GM12874 (cell line): ENCODE measurements around the gene PATJ.

Experiments used
- TF ChIP-seq, protein P1 (sequence below): IDR thresholded peaks from 2 replicates; pipeline ENCODE4 v1.5.1; 2011; ENCODE audit warnings: low read depth, mild to moderate bottlenecking, control low read depth, low read length, moderate library complexity; ENCODE audit not compliant: insufficient read depth

The PATJ gene

DNA sequence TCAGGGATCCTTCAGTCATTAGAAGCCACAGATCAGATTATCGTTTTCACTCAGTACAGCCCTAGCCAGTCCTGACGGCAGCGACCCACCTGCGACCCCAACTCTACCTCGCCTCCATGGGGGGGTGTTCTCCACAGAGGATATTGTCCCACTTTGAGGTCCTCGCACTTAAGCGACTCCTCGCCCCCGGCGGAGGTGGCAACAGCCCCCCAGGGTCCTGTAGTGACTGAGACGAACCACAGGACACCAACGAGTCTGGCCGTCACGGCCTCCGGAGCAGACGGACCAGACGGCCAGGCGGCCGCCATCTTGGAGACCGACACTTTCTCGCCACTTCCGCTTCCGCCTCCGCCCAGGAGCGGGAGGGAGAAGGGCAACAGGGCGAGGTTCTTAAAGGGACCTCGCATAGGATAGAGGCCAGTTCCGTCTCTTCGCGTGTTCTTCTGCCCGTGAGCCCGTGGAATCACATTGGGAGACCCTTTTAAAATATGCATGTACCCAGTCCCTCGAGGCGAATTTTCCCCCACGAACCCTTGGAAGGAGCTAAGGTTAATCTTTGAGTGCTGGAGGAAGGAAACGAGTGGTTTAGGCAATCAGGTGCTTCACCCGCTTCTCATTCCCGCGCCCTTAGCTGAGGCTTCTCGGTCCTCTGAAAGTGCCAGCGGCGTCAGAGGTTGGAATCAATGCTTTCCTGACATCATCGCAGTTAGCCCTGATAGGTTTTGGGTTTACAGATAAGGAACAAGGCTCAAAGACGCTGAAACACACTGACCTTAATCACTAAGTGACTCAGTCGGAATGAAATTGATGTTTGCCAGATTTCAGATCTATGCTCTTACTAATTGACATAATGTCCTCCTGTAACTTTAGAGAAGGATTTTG is 17.2 kb upstream of the PATJ start, which contains the start of gene TM2D1:
Gene TM2D1 (minus strand): TSS at position 329 of the 882 bp plus-strand sequence. CDS start 21 bp downstream, at position 308.
- TF ChIP-seq, protein P1, sequence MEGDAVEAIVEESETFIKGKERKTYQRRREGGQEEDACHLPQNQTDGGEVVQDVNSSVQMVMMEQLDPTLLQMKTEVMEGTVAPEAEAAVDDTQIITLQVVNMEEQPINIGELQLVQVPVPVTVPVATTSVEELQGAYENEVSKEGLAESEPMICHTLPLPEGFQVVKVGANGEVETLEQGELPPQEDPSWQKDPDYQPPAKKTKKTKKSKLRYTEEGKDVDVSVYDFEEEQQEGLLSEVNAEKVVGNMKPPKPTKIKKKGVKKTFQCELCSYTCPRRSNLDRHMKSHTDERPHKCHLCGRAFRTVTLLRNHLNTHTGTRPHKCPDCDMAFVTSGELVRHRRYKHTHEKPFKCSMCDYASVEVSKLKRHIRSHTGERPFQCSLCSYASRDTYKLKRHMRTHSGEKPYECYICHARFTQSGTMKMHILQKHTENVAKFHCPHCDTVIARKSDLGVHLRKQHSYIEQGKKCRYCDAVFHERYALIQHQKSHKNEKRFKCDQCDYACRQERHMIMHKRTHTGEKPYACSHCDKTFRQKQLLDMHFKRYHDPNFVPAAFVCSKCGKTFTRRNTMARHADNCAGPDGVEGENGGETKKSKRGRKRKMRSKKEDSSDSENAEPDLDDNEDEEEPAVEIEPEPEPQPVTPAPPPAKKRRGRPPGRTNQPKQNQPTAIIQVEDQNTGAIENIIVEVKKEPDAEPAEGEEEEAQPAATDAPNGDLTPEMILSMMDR = no peak

- TF ChIP-seq, protein P1 = no peak
Observed at GRCh38 chr1:61727544-61727943, 14.7 kb upstream of the PATJ start.

- TF ChIP-seq, protein P1 = no peak
Observed at GRCh38 chr1:61732726-61733125, 9.6 kb upstream of the PATJ start.

DNA sequence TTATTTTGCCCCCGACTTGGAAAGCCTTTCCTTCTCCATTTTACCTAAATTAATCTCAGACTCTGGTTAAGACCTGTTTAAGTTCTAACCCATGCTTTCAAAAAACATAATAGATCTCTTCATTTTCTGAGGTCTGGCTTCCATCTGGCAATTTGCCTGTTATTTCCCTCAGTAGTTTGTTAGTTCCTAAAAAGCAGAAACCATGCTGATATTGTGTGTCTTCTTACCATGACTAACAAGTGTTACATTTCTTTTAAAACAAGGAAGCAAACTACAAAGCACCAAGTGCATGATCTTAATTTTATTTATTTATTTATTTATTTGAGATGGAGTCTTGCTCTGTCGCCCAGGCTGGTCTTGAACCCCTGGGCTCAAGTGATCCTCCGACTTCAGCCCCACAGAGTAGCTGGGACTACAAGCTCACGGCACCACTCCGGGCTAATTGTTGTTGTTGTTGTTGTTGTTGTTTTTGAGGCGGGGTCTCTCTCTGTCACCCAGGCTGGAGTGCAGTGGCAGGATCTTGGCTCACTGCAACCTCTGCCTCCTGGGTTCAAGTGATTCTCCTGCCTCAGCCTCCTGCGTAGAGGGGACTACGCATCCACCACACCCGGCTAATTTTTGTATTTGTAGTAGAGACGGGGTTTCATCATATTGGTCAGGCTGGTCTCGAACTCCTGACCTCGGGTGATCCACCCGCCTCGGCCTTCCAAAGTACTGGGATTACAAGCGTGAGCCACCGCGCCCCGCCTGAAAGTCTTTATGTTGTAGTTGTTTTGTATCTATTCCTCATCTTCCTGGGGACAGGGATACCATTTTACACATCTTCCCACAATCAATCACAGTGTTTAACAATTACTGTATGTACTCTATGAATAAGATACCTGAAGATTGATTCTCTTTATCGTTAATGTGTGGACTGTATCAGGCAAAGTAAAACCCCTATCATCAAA is 1.3 kb upstream of the PATJ start:
- TF ChIP-seq, protein P1 = no peak

- TF ChIP-seq, protein P1 = no peak
Observed at GRCh38 chr1:61742620-61743430, 545 bp downstream of the PATJ start.

GRCh38 chr1:61743431-61743705 is 1.1 kb downstream of the PATJ start:
- TF ChIP-seq, protein P1 = no peak
